Activated CD4-positive, alpha-beta T cell treated with anti-CD3 and anti-CD28 coated beads, Interleukin-2, amount 50 U/mL, for 16 hours (primary cell): Measurements from ENCODE around the gene AFP.

Experiments
- DNase-seq: peaks from one replicate; pipeline ENCODE4 v3.0.0-alpha.2; 2020

Gene AFP

GRCh38 chr4:73470728-73471127 is 34.7 kb downstream of the AFP start:
- no peak for DNase-seq

GRCh38 chr4:73477176-73477575 is 41.2 kb downstream of the AFP start:
- no peak for DNase-seq

- no peak for DNase-seq
Measured at GRCh38 chr4:73479323-73479722, 43.3 kb downstream of the AFP start.

GRCh38 chr4:73481358-73481757 is 45.3 kb downstream of the AFP start, which contains the start of gene AFM:
Gene AFM, plus strand, starts transcription at chr4:73481745. Its CDS starts 31 bp downstream, at chr4:73481776.
- no peak for DNase-seq

- DNase-seq: no peak
Measured at GRCh38 chr4:73485085-73485484, 49.1 kb downstream of the AFP start.

- DNase-seq: no peak
Measured at GRCh38 chr4:73485596-73485995, 49.6 kb downstream of the AFP start.

GRCh38 chr4:73486497-73486896 is 50.5 kb downstream of the AFP start:
- DNase-seq: no peak

GRCh38 chr4:73487233-73487632 is 51.2 kb downstream of the AFP start:
- DNase-seq: no peak

GRCh38 chr4:73499996-73500765 is 64.2 kb downstream of the AFP start:
- no peak for DNase-seq

GRCh38 chr4:73501664-73502265 is 65.7 kb downstream of the AFP start:
- DNase-seq: no peak

GRCh38 chr4:73505567-73505966 is 69.5 kb downstream of the AFP start:
- no peak for DNase-seq
